Ramos (cell line): ENCODE measurements around the gene FADS2.
"Not testable (repeated sequence)": the region's sequence is repeated elsewhere in the genome, so short reads cannot be mapped to it uniquely, and the experiment has no call there.

Experiments
- in situ Hi-C: fragments of 300-500 bp; cut with MboI; formaldehyde crosslinking; loops from one replicate; pipeline ENCODE4 v1.14.3; 2022; ENCODE audit warnings: low sequenced_read_pairs; ENCODE audit not compliant: unreplicated experiment

The FADS2 gene

DNA sequence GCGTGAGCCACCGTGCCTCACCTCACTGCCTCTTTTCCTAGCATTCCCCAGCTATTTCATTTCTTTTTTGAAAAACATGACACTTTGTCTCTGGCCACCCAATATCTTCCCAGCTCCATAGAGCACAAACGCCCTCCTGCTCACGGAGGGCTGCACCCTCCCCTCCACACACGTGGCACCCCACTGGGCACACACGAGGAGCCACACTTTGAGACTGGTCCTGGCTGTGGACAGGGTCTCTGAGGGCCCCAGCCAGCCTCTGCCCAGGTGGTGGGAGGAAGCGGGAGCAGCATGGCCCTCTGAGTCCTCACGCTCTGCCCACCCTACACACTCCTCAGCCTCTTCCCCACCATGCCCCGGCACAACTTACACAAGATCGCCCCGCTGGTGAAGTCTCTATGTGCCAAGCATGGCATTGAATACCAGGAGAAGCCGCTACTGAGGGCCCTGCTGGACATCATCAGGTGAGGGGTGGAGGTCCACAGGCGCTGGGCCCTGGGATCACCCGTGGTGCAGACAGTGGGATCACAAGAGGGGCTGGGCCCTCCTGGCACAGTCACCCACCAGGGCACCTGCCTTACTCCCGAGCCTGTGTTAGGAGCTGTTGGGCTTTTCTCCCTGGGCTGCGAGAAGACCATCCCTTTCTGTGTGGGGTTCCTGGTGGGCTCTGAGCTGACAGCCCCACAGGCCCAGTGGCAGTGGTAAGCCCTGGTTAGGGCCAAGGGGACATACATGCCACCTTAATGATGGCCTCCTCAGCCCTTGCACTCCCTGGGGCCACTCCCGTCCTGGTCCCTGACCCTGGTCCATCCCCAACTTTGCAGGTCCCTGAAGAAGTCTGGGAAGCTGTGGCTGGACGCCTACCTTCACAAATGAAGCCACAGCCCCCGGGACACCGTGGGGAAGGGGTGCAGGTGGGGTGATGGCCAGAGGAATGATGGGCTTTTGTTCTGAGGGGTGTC is 37.0 kb downstream of the FADS2 start:
- in situ Hi-C loops, result no loop called here

DNA sequence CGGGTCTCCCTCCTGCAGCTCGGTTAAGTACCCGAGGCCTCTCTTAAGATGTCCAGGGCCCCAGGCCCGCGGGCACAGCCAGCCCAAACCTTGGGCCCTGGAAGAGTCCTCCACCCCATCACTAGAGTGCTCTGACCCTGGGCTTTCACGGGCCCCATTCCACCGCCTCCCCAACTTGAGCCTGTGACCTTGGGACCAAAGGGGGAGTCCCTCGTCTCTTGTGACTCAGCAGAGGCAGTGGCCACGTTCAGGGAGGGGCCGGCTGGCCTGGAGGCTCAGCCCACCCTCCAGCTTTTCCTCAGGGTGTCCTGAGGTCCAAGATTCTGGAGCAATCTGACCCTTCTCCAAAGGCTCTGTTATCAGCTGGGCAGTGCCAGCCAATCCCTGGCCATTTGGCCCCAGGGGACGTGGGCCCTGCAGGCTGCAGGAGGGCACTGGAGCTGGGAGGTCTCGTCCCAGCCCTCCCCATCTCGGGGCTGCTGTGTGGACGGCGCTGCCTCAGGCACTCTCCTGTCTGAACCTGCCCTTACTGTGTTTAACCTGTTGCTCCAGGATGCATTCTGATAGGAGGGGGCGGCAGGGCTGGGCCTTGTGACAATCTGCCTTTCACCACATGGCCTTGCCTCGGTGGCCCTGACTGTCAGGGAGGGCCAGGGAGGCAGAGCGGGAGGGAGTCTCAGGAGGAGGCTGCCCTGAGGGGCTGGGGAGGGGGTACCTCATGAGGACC is 38.3 kb downstream of the FADS2 start:
- in situ Hi-C loops, result no loop called here

- in situ Hi-C loops, result no loop called here
These were observed 38.9 kb downstream of the FADS2 start for GRCh38 chr11:61866958-61867343.

DNA sequence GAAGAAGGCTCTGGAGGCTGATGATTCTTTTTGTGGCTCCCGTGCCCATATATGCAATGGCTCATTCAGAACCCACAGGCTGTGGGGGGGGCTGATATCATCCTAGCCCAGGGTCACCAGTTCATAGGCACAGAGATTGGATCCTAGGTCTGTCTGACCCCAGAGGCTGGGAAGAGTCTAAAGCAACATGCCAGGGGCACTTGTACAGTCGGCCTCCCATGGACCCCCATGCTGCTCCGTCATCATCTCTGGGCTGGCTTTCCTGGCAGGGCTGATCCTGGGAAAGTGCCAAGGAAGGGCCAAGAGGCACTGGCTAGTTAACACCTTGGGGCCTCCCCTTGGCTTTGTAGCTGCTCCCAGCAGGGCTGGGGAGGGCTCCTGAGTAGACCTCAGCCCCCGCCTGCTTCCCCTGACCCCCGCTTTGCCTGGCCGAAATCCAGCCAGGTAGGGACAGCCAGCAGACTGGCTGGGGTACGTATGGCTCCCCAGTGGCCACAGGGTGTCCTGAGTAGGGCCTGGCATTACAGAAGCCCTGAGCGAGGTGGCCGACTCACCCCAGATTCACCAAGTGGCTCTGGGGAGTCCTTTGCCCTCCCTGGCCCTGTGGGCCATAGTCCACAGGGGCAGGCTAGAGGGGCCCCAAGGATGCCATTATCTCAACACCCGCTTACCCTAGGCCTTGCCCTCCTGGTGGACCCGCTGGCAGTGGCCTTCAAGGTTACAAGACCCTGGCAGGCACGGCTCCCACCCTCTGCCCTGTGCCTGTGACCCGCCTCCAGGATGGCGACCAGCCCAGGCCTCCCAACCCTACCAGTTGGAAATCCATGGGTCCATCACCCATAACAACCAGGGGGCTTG is 40.7 kb downstream of the FADS2 start:
- in situ Hi-C loops, result no loop called here

DNA sequence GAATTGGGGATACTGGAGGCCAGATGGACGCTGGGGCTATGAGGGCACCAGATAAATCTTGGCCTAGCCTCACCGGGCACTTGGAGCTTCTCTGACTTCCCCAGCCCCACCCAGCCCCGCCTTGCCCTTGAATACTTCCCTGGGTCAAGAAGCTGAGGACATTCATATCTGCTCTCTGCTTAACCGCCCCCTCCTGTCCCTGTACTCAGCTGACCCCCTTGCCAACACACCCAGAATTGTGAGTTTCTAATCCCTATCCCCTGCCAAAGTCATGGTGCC is 41.3 kb downstream of the FADS2 start:
- in situ Hi-C loops, result no loop called here

DNA sequence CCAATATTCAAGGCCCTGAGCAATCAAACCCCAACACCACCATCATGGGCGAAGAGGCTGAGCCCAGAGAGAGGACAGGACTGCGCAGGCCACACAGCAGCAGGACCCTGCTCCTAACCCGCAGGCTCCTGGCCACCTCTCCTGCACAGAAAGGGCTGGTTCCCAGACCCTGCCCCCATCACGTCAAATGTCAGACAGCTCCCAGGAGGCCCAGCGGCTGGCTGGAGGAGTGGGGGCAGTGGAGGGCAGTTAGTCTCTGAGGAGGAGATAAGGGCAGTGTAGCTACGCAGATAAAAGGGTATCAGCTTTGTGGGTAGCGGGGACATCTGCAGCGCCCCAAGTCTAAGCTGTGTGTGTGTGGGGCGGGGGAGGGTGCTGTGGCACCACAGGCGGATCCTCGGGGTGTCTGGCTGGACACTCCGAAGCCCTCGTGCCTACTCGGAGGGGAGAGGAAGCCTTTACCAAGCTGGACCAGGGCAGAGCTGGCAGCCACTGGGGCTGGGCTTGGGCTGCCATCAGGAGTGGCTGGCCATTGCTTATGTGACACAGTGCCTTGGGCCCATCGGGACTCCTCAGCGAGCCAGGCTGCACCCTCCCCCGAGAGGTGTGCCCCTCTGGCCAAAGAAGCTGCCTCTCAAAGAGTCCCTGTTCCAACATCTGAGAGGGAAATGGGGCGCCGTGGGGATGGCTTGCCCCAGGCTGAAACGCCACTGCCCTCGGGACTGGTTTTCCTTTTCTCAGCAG is 41.8 kb downstream of the FADS2 start:
- in situ Hi-C loops, result loop anchor here (5.0 kb wide), 1 partner anchor 77 kb away; no protein-coding TSS in a partner anchor

- in situ Hi-C loops, result loop anchor here (5.0 kb wide), 1 partner anchor 77 kb away; no protein-coding TSS in a partner anchor
These were observed 42.5 kb downstream of the FADS2 start for GRCh38 chr11:61870541-61871031.

- in situ Hi-C loops, result loop anchor here (5.0 kb wide), 1 partner anchor 76 kb away; no protein-coding TSS in a partner anchor
These were observed 43.1 kb downstream of the FADS2 start for GRCh38 chr11:61871158-61871597.

GRCh38 chr11:61872935-61873565 is 45.0 kb downstream of the FADS2 start:
- in situ Hi-C loops, result loop anchor here (5.0 kb wide), 1 partner anchor 74 kb away; no protein-coding TSS in a partner anchor

DNA sequence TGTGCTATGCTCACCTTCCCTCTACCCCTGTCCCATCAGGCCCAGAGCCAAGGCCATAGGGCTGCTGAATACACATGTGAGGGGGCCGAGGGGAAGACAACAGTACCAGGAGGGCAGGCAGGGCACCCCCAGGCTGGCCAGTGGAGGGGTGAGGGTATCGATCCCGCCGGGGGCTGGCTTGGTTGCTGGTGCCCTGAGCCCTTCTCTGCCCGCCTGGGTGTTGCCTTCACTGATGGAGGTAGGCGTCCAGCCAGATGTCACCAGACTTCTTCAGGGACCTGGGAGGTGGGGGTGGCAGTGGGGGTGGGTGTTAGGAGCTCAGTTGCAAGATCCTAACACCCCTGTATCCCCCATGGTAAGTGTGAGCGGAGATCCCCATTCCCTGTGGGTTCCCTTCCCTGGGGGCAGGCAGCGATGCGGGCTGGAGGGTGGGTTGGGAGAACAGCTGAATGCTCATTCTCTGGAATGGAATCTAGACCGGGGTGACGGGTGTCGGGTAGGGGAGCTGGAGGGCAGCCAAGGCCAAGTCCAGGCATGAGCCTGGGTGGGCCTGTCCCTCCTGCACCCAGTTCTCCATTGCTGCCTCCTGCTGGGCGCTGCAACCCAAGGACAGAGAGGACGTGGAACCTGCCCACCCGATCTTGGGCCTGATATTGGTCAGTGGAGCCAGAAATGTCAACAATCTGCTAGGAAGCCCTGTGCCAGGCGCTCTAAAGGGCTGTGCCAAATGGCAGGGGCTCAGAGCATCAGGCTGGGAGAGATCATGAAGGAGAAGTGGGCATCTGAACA is 45.7 kb downstream of the FADS2 start:
- in situ Hi-C loops, result loop anchor here (5.0 kb wide), 1 partner anchor 74 kb away; no protein-coding TSS in a partner anchor

DNA sequence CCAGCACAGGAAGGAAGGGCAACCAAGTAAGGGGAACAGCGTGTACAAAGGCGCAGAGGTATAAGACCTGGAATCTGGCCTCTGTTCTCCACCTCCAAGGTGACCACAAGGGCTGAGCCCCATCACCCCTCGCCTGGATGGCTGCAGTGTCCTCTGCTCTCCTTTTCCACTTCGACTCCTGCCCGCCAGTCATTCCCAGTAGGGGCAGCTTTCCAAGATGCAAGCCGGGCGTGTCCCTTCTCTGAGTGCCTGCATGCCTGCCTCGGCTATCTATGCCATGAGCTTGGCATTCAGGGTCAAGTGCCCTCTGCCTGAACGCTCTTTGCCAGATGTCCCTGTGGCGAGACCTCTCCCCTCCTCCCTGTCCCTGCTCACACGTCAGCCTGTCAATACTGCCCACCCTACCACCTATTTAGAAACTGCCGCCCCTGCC is 46.3 kb downstream of the FADS2 start:
- in situ Hi-C loops, result loop anchor here (5.0 kb wide), 1 partner anchor 73 kb away; no protein-coding TSS in a partner anchor

DNA sequence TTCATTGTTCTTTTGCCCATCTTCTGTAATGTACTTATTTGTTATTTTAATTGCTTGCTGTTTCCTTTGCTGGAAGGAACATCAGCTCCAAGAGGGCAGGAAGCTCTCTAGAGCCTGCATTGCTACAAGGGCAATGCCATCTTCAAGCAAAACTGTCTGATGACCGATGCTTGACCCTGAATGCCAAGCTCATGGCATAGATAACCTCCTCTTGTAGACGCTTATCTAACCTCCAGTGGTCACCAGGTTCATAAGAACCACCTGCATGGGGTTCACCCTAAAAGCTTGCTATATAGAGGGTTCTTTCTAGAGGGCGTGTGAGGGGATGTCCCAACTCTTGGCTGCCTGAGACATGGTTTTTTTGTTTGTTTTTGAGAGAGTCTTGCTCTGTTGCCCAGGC is 46.8 kb downstream of the FADS2 start:
- in situ Hi-C loops, result loop anchor here (5.0 kb wide), 1 partner anchor 72 kb away; no protein-coding TSS in a partner anchor

DNA sequence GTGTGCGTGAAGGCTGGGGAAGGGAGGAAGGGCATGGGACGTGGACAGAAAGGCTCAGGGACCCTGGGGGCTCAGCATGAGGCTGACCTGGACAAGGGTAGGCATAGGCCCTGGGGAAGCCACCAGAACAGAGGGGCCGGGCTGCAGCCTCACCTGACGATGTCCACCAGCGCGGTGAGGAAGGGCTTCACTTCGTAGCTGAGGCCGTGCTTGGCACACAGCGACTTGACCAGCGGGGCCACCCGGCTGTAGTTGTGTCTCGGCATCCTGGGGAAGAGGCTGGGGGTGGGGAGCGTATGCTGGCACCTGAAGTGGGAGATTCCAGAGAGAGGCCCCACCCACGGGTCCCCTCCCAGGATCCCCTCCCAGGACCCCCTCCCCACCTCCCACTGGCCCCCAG is 47.6 kb downstream of the FADS2 start:
- in situ Hi-C loops, result no loop called here

GRCh38 chr11:61879152-61879551 is 51.1 kb downstream of the FADS2 start:
- in situ Hi-C loops, result no loop called here

GRCh38 chr11:61880031-61880430 is 51.9 kb downstream of the FADS2 start:
- in situ Hi-C loops, result no loop called here

- in situ Hi-C loops, result no loop called here
These were observed 52.4 kb downstream of the FADS2 start for GRCh38 chr11:61880454-61880853.

DNA sequence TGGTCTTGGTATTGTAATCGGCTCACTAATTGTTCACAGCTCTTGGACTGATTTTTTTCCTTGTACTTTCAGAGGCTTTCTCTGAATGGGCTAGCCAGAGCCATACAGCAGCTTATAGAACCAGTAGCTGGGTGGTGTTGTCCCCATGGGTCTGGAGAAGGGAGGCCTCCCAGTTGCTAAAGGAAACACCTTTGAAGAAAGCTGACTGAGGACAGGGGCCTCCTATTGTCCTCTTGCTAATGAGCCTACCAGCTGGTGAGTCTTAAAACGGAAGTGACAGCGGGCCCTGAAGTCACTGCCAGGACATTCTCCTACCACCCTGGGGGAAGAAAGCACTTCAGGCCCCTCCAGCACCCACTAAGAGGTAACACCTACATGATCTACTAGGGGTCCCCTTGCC is 53.3 kb downstream of the FADS2 start:
- in situ Hi-C loops, result no loop called here

- in situ Hi-C loops, result not testable (repeated sequence)
These were observed 54.2 kb downstream of the FADS2 start for GRCh38 chr11:61882267-61882666.
